Gastroesophageal sphincter (tissue), 4 donors: Measurements from ENCODE around the gene PAFAH1B1. TPM values are rescaled to one million over a fixed set of nuclear protein-coding genes. Genes with fewer than 3 reads are reported as not detected.

Experiments used
- ATAC-seq: fragments of 150-250 bp; one replicate; pipeline ENCODE4 v1.9.1; 2016; ENCODE audit warnings: mild to moderate bottlenecking, moderate library complexity
- H3K27ac ChIP-seq, 4 donors: fragments of 200-600 bp; sonication (generic) in 3 of 4; 1 replicate in 3 of 4; 2 replicates in 1 of 4; pipeline ENCODE4 v1.5.1; 2016 to 2019
- H3K27me3 ChIP-seq: fragments of 200-600 bp; sonication (generic); one replicate; pipeline ENCODE4 v1.5.1; 2019
- H3K36me3 ChIP-seq, 2 donors: fragments of 200-600 bp; sonication (generic); one replicate each; pipeline ENCODE4 v1.5.1; 2019; ENCODE audit warnings: control low read depth in 1 of 2
- H3K4me1 ChIP-seq, 3 donors: fragments of 200-600 bp; sonication (generic); 1 replicate in 2 of 3; 2 replicates in 1 of 3; pipeline ENCODE4 v1.5.1; 2016 to 2019; ENCODE audit warnings: control low read depth in 2 of 3
- H3K4me3 ChIP-seq, 2 donors: fragments of 200-600 bp; sonication (generic); one replicate each; pipeline ENCODE4 v1.5.1; 2019; ENCODE audit warnings: mild to moderate bottlenecking in 1 of 2, moderate library complexity in 1 of 2
- H3K9me3 ChIP-seq, 3 donors: fragments of 200-600 bp; sonication (generic); one replicate each; pipeline ENCODE4 v1.5.1; 2017 to 2019; ENCODE audit warnings: control low read depth in 2 of 3
- EP300 ChIP-seq: sonication (generic); formaldehyde crosslinking; IDR thresholded peaks from one replicate; pipeline ENCODE4 v1.6.1; 2017; ENCODE audit warnings: antibody characterized with exemption, mild to moderate bottlenecking
- POLR2A ChIP-seq, 2 donors: fragments of 450-650 bp; IDR thresholded peaks; one replicate each; pipeline ENCODE4 v1.6.1; 2017; ENCODE audit warnings: antibody characterized with exemption in 2 of 2, mild to moderate bottlenecking in 2 of 2, moderate library complexity in 1 of 2
- POLR2AphosphoS5 ChIP-seq: sonication (generic); formaldehyde crosslinking; IDR thresholded peaks from one replicate; pipeline ENCODE4 v1.6.1; 2017; ENCODE audit warnings: antibody characterized with exemption
- WGBS, 2 donors: methylation state at CpG; one replicate each; pipeline ENCODE4 v1.1.5; 2018; ENCODE audit warnings: low coverage in 1 of 2; 5-methylcytosine and 5-hydroxymethylcytosine counted together
- total RNA-seq, 4 donors: library from RNA; depleted of rRNA; stranded (reverse); fragments of >200 nt; gene quantifications; one replicate each; pipeline ENCODE4 v1.1.0, GENCODE V29; 2016
- TF ChIP-seq, protein P1 (sequence below), 4 experiments: fragments of 200-600 bp in 2 of 4; fragments of 450-650 bp in 2 of 4; sonication (generic) in 1 of 4; IDR thresholded peaks; one replicate each; pipeline ENCODE4 v1.5.1; 2017 to 2019; ENCODE audit warnings: antibody characterized with exemption in 4 of 4, mild to moderate bottlenecking in 2 of 4, moderate library complexity in 2 of 4

The PAFAH1B1 gene
- total RNA-seq, 4 donors from 2014 or later = 91.4 to 135 (median 115) TPM

DNA sequence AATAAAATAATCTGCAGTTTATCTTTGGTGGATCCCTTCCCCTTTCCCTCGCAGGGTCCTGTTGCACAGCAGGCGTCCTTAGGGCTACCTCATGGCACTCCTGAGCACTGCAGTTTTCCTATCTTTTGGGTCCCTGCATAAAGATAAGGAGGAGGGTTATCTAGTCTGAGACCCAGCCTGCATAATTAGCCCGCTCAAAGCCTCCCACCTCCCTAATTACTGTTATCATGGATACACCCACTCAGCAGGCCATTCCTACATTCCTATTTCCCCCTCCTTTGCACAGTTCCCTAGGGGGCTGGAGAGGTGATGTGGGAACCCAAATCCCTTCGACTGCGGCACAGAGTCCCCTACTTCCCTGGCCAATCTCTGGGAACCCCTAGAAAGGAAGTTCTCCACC is 123.2 kb downstream of the PAFAH1B1 start:
- no peak overlapping the region for H3K4me3 ChIP-seq
- TF ChIP-seq EP300 = no peak
- no peak for TF ChIP-seq POLR2A (IDR thresholded peaks at IDR 0.05)
- TF ChIP-seq, protein P1, sequence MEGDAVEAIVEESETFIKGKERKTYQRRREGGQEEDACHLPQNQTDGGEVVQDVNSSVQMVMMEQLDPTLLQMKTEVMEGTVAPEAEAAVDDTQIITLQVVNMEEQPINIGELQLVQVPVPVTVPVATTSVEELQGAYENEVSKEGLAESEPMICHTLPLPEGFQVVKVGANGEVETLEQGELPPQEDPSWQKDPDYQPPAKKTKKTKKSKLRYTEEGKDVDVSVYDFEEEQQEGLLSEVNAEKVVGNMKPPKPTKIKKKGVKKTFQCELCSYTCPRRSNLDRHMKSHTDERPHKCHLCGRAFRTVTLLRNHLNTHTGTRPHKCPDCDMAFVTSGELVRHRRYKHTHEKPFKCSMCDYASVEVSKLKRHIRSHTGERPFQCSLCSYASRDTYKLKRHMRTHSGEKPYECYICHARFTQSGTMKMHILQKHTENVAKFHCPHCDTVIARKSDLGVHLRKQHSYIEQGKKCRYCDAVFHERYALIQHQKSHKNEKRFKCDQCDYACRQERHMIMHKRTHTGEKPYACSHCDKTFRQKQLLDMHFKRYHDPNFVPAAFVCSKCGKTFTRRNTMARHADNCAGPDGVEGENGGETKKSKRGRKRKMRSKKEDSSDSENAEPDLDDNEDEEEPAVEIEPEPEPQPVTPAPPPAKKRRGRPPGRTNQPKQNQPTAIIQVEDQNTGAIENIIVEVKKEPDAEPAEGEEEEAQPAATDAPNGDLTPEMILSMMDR (IDR thresholded peaks at IDR 0.05) = no peak
- TF ChIP-seq POLR2AphosphoS5 = no peak
- H3K4me1 ChIP-seq = peaks cover 0 to 20% (median 6%) of the 10 kb centered on the region in 3 donors
- H3K36me3 ChIP-seq = peaks cover 0 to 5% of the 10 kb centered on the region in 2 donors
- H3K27ac ChIP-seq = no peak overlapping the region
- no peak for ATAC-seq
- WGBS, 2 donors = 80% methylated on average over 5 of the region's 5 CpGs; no CpG with 5 or more reads in 1 of the 2 donors
- H3K9me3 ChIP-seq = no peaks in the 10 kb centered on the region
- H3K27me3 ChIP-seq = no peaks in the 10 kb centered on the region

DNA sequence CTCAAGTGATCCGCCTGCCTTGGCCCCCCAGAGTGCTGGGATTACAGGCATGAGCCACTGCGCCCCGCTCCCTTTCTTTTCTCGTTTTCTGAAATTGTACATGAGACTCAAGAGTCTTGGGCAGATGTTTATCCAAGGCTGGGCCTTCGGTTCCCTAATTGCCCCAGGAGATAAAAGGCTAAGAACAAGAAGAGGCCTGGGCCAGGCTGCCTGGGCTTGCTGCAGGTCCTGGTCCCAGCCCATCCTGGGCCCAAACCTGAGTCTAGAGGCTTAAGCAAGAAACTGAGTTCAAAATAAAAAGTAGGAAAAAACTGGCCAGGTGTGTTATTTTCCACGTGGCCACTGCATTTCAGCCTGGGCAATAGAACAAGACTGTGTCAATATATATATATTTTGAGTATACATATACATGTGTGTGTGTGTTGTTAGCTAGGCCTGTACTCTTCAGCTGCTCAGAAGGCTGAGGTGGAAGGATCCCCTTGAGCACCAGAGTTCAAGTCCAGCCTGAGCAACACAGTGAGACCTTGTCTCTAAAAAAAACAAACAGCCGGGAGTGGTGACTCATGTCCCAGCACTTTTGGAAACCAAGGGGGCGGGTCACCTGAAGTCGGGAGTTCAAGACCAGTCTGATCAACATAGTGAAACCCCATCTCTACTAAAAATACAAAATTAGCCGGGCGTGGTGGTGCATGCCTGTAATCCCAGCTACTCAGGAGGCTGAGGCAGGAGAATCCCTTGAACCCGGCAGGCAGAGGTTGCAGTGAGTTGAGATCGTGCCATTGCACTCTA is 124.9 kb downstream of the PAFAH1B1 start:
- Histone ChIP-seq H3K4me3 (no peak overlapping the region), H3K36me3 (peaks cover 0 to 5% of the 10 kb centered on the region in 2 donors), H3K27ac (no peak overlapping the region), H3K4me1 (peaks cover 0 to 5% (median 0%) of the 10 kb centered on the region in 3 donors), H3K27me3 (peaks cover 11% of the 10 kb centered on the region), H3K9me3 (no peaks in the 10 kb centered on the region)
- TF ChIP-seq EP300 = no peak
- TF ChIP-seq, protein P1 (IDR thresholded peaks at IDR 0.05) = no peak
- TF ChIP-seq POLR2AphosphoS5 = no peak
- no peak for TF ChIP-seq POLR2A (IDR thresholded peaks at IDR 0.05)
- WGBS, 2 donors = 50 to 78% methylated on average over 1 to 3 of the region's 13 CpGs
- ATAC-seq = no peak

DNA sequence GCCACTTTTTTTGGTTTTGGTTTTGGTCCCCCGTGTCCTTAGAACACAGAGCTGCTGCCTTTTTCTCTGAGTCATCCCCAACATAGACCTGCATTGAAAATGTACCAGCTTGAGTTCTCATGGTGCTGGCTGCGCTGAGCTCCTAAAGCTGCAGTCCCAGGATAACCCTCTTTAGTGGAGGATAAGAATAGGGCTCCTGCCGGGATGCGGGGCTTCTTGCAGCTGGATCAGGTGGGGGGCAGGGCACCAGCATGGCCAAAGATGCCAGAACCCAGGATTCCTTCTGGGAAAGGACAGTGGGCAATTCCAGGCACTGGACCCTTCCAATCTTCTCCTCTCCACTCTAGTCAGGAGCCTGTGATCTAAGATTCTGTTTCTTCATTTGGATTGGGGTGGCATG is 126.4 kb downstream of the PAFAH1B1 start:
- ATAC-seq = no peak
- TF ChIP-seq, protein P1 (IDR thresholded peaks at IDR 0.05) = no peak
- no peak for TF ChIP-seq EP300
- TF ChIP-seq POLR2AphosphoS5 = no peak
- no peak for TF ChIP-seq POLR2A (IDR thresholded peaks at IDR 0.05)
- Histone ChIP-seq H3K27me3 (peaks cover 26% of the 10 kb centered on the region), H3K9me3 (no peaks in the 10 kb centered on the region), H3K27ac (no peak overlapping the region), H3K36me3 (peaks cover 0 to 5% of the 10 kb centered on the region in 2 donors), H3K4me1 (peaks cover 0 to 15% (median 4%) of the 10 kb centered on the region in 3 donors), H3K4me3 (no peak overlapping the region)
- 73 to 75% methylated on average over 1 to 3 of the region's 4 CpGs for WGBS, 2 donors

DNA sequence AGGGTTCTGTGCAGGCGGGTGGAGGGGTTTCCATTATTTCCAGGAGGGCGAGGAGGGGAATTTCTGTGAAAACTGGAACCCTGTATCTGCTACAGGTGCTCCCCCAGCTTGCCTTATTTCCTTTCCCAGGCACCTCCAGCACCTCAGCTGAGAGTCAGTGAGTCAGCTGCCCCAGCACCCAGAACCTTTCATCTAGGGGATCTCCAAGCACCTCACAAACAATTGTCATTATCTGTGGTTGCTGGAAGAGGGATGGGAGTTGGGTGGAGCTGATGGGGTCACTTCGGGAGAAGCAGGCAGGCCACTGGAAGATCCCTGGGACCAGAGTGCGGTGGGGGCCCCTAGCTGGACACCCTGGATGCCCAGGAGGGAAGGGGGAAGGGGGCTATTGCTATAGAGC is 128.1 kb downstream of the PAFAH1B1 start:
- H3K4me1 ChIP-seq = peaks cover 0 to 22% (median 4%) of the 10 kb centered on the region in 3 donors
- no peak overlapping the region for H3K27ac ChIP-seq
- TF ChIP-seq POLR2AphosphoS5 = no peak
- TF ChIP-seq, protein P1 (IDR thresholded peaks at IDR 0.05) = no peak
- no peak for TF ChIP-seq POLR2A (IDR thresholded peaks at IDR 0.05)
- TF ChIP-seq EP300 = no peak
- H3K36me3 ChIP-seq = no peaks in the 10 kb centered on the region
- no peak for ATAC-seq
- H3K27me3 ChIP-seq = peaks cover 44% of the 10 kb centered on the region
- H3K4me3 ChIP-seq = no peak overlapping the region
- H3K9me3 ChIP-seq = no peaks in the 10 kb centered on the region
- WGBS, 2 donors = 52% methylated on average over 3 of the region's 4 CpGs; no CpG with 5 or more reads in 1 of the 2 donors

DNA sequence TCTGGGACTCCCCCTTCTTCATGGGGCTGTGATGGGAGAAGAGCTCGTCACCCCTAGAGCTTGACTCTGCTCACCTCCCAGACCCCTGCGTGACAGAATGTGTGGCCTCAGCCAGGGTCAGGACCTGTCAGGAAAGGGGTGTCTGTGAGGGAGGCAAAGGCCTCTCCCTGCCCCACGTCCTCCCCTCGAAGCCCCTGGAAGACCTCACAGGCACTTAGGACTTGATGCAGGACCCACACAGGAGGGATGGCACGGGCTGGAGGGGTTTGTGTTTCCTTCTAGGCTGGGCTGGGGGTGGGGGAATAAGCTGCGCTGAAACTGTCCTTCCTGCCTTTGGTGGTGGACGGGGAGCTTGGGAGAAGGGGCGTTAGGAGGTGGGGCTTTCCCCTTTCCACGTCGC is 129.2 kb downstream of the PAFAH1B1 start:
- no peak overlapping the region for H3K4me3 ChIP-seq
- no peak overlapping the region for H3K27ac ChIP-seq
- no peaks in the 10 kb centered on the region for H3K9me3 ChIP-seq
- peaks cover 54% of the 10 kb centered on the region for H3K27me3 ChIP-seq
- peaks cover 0 to 22% (median 4%) of the 10 kb centered on the region in 3 donors for H3K4me1 ChIP-seq
- WGBS, 2 donors = no CpG with 5 or more reads among the region's 10 CpGs
- no peaks in the 10 kb centered on the region for H3K36me3 ChIP-seq
- TF ChIP-seq POLR2A (IDR thresholded peaks at IDR 0.05) (no peak), EP300 (no peak), POLR2AphosphoS5 (no peak)
- TF ChIP-seq, protein P1 (IDR thresholded peaks at IDR 0.05) = no peak
- ATAC-seq = no peak
